ENCODE measurements around the gene STK32C.

Gene STK32C

DNA sequence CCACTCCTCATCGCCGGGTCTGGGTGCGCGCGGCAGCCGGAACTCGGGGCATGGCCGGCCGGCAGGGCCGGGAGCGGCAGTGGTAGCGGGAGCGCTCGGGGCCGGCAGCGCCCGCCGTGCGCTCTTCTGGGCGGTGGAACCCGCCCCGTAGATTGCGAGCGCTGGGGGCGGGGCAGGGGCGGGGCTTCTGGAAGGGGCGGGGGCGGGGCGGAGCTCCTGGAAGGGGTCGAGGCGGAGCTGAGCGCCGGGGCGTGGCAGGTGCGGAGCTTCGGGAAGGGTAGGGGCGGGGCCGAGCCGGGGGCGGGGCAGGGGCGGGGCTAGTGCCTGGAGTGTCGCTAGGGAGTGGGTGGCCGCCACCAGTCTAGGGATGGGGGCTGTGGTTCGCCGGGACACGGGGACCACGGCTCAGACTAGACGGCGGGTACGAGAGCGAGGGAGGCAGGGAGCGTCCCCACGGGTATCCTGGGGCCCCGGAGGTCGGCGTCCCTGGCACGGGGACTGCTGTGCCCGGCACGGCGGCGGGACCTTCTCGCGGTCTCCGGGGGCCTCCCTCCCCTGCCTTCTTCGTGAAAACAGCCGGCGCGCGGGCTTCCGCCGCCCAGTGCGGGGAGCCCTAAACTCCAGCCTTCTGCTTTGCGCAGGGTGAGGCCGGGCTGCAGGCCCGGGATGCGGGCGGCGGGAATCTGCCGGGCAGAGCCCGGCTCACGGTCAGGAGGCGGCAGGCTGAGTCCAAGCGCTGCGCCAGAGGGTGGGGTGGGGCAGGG, at the start of gene STK32C:
Gene STK32C (minus strand): TSS at position 128 of the 764 bp plus-strand sequence. CDS start 117 bp downstream, at position 11.
- intact Hi-C loops (cut with DNase I) = loop anchor here (10.0 kb wide), 1 partner anchor 227 kb away; the partner anchor contains the start of gene INPP5A
- peak; percentile 80 to 98 (median 94) for DNase-seq

DNA sequence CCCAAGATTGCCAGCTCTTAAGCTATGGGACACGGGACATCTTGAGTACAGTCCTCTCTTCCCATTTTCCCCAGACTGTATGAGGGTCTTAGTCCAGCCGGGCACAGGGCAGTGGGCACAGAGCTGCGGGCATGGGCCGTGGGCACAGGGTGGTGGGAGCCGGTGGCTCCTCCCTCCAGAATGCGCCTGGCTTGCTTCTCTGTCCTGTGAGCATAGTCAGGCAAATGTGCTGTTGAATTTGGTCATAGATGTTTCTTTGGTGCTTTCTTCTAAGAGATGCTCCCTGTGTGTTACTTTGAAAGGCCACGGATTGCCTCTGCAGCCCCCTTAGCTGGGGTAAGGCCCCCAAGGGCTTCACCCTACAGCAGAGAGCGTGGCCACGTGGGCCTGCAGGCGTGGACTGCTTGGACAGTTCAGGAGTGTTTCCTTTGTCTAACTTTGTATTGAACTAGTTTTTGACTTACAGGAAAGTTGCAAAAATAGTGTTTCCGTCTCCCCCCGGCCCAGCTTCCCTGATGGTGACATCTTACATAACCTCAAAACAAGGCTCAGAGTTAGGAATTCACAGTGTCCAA, 49.0 kb upstream of the STK32C start:
- DNase-seq = no peak
- intact Hi-C loops (cut with DNase I) = no loop called here

DNA sequence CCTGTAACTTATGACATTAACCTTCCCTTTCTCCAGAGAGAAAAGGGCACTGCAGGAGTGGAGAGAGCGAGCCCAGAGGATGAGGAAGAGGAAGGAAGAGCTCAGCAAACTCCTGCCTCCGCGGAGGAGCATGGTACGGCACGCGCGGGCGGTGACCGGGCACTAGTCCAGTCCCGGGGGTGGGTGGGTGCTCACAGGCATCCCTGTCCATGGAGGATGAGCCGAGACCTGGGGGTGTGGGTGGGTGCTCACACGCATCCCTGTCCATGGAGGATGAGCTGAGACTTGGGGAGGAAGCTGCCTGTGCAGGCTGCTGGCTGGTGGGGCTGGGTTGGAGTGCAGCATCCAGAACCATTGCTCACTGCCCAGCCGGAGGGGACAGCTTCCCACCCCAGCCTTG, 48.0 kb upstream of the STK32C start:
- intact Hi-C loops (cut with DNase I) = no loop called here
- no peak for DNase-seq

DNA sequence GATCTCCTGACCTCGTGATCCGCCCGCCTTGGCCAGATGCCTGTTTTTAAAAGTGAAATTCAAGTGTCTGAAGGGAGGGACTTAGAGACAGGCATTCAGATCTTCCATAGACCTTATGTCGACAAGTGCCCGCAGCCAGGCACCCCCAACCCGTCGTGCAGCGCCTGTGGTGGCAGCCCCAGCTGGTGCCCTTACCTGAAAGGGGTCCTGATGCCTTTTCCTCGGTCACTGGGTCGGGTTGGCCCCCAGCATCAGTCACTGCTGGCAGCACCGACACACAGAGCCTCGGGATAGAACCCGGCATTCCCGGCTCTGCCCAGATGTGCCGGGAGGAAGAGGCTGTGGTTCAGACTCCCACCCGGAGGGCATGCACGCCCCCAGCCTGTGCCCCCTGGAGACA, 47.5 kb upstream of the STK32C start:
- intact Hi-C loops (cut with DNase I) = no loop called here
- no peak for DNase-seq

DNA sequence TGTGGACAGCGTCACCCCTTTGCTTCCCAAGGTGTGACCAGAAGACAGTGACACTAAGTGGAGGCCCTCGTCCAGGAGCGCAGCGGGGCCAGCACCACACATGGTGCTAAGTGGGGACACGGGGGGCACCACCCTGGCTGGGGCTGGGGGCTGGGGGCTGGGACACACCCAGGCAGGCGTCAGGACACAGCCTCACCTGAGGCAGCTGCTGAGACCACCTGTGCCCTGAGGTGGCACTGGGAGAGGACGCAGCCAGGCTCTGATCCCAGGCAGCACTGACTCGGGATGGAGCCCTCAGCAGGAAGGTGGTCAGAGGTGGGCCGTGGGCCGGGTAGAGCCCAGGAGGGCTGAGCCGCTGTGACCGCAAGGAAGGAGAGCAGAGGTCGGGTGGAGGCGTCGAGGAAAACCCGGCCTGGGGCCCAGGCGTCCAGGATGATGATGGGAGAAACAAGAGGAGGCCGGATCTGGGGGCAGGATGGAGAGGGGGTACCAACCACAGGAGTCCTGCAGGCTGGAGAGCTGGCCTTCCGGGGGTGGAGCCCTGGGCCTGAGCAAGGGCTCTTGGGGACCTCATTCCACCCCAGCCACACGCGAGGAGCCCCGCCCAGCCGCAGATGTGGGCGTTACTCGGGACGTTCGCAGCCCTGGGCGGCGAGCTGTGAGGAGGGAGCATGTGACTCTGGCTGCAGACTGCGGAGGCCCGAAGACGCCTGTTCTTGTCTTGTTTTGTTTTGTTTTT, 46.8 kb upstream of the STK32C start:
- intact Hi-C loops (cut with DNase I) = loop anchor here (5.0 kb wide), 1 partner anchor 132 kb away; no protein-coding TSS in a partner anchor
- DNase-seq = peak in 1 of 42 donors; percentile 12

DNA sequence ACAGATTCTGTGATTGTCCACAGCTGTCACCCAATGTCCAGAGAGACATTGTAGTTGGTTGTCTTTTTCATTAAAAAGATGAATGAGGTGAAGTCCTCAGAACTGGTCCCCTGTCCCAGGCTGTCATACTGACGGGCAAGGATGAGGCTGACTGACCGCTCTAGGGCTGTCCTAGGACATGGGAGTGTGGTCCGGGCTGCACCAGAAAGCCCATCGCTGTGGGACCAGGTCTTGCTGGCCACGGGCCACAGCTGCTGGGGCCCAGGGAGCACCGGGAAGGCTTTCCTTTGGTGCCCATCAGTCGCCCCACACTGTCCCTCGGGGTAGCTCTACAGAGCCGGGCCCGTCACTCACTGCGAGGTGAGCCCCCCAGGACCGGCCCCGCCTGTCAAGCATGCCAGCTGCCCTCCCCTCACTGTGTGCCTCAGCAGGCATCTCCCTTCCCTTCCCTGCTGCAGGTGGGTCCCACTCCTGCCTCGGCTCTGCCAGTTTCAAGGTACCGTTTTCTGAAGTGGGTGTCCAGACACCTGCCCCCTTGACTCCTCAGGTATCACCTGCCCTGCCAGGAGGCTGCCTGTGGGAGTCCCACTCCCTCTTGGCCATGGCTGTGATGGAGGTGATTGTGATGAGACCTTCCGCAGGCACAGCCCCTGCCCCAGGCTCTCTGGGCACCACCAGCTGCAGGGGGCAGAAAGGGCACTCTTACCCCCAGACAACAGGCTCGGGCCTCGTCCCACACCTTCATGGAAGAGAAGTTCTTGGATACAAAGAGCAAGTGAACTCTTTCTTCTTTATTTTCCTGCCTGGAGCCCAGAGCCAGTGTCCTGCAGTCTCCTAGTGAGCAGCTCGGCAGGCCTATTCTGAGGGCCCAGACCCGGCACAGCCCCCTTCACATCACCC, 46.0 kb upstream of the STK32C start:
- DNase-seq = peak in 1 of 42 donors; percentile 21
- intact Hi-C loops (cut with DNase I) = loop anchor here (5.0 kb wide), 1 partner anchor 131 kb away; no protein-coding TSS in a partner anchor

DNA sequence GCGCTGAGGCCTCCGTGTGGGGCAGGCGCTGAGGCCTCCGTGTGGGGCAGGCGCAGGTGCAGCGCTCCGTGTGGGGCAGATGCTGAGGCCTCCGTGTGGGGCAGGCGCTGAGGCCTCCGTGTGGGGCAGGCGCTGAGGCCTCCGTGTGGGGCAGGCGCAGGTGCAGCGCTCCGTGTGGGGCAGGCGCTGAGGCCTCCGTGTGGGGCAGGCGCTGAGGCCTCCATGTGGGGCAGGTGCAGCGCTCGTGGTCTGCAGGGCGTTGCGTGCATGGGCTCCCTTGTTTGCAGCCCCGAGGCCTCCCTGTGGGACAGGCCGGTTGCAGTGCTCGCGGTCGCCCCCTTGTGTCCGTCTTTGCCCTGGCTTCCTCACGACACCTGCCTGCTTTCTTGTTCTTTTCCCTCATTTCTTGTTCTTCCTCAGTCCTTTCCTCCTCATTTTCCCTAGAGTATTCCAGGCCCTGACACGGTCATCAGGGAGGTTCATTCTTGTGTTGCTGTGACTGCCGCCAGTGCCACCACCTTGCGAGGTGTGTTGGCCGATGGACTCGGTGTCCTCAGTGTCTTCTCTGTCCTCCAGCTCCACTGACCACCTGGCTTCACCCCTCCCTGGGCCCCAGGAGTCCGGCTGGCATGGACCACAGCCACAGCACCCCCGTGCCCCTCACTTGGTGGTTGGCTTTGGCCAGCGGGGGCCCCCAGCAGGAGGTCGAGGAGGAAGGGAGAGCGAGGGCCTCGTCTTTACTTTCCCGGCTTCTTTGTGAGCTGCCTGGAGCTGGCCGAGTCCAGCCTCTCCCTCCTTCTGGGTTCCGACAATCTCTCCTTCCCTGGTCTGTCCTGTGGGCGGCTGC, 44.9 kb upstream of the STK32C start:
- DNase-seq = peak in 41 of 42 donors; percentile 59 to 93 (median 81)
- intact Hi-C loops (cut with DNase I) = loop anchor here (5.0 kb wide), 1 partner anchor 130 kb away; no protein-coding TSS in a partner anchor

DNA sequence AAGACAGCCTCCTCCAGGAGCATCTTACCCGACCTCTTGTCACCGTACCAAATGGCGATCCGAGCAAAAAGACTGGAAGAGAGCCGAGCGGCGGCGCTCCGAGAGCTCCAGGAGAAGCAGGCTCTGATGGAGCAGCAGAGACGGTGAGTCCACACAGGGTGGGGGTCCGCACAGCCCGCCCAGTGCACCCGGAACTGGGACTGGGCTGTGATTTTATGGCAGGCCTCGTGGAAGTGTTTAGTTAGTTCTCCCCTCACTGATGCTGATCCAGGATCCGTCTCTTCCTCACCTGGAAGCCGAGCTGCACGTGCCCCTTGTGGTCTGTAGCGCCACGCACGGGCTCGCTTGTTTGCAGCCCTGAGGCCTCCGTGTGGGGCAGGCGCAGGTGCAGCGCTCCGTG, 43.9 kb upstream of the STK32C start:
- intact Hi-C loops (cut with DNase I) = loop anchor here (5.0 kb wide), 1 partner anchor 129 kb away; no protein-coding TSS in a partner anchor
- DNase-seq = peak in 3 of 42 donors; percentile 4 to 24 (median 7)

DNA sequence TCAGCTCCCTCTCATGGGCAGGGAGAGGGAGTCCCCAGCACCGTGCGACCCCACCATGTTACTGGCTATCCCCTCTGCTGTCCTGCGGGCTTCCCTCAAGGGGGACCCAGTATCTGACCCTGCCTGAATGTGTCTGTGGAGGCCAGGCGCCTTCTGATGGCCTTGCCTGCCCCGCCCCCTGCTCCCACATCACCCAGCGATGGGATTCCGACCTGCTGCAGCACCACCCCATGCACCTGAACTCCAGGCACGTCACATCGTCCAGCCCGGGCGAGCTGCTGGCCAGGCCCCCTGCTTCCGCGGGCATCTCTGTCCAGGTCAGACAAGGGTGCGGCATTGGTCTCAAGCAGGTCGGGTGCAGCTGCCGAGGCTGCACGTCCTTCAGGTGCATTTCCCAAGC, 43.2 kb upstream of the STK32C start:
- intact Hi-C loops (cut with DNase I) = loop anchor here (5.0 kb wide), 1 partner anchor 129 kb away; no protein-coding TSS in a partner anchor

DNA sequence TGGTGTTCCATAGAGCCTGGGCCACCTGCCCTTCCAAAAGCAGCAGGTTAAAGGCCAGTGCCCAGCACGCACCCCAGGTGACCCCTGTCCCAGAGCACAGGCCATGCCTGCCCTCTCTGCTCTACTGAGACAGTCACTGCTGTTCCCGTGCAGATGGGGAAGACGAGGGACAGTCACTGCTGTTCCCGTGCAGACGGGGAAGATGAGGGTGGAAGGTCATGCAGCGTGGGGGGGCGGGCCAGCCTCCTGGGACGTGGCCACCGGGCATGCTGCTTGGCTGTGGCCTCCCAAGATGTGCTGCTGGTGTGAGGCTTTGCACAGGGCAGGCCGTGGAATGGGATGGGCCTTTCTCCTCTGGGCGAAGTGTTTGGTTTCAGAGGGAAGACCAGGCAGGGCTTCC, 42.6 kb upstream of the STK32C start:
- DNase-seq = peak in 1 of 42 donors; percentile 26

More for the DNA sequence above, 43.2 kb upstream of the STK32C start:
- peak in 2 of 42 donors; percentile 21 to 27 for DNase-seq

DNA sequence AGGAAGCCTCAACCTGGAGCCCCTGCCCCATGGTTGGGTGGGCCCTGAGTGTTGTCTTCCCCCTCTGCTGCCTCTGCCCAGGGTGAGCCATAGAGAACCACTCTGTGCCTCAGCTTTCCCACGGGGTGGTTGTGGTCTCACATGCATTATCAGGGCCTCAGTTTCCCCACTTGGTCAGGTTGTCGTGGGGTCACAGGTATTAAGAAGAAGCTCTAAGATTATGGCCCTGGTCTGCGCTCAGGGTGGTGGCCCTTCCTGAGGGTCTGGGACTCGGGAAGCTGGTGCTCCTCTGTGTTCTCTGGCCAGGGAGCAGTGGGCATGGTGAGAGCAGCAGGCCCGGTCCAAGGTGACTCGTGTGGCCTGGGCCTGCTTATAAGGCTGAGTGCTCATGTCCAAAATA, 42.0 kb upstream of the STK32C start:
- peak in 1 of 42 donors; percentile 0 for DNase-seq
- intact Hi-C loops (cut with DNase I) = loop anchor here (5.0 kb wide), 1 partner anchor 127 kb away; no protein-coding TSS in a partner anchor

More for the DNA sequence above, 42.6 kb upstream of the STK32C start:
- intact Hi-C loops (cut with DNase I) = loop anchor here (5.0 kb wide), 1 partner anchor 128 kb away; no protein-coding TSS in a partner anchor

DNA sequence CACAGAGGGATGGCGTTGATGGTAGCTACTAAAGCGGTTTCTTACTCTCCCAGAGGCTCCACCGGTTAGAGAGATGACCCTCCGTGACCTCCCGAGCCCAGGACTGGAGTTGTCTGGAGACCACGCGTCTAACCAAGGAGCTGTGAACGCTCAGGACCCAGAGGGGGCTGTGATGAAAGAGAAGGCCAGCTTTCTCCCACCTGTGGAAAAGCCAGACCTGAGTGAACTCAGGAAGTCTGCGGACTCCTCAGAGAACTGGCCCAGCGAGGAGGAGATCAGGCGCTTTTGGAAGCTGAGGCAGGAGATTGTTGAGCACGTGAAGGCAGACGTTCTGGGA, 40.1 kb upstream of the STK32C start:
- intact Hi-C loops (cut with DNase I) = no loop called here
- DNase-seq = no peak

DNA sequence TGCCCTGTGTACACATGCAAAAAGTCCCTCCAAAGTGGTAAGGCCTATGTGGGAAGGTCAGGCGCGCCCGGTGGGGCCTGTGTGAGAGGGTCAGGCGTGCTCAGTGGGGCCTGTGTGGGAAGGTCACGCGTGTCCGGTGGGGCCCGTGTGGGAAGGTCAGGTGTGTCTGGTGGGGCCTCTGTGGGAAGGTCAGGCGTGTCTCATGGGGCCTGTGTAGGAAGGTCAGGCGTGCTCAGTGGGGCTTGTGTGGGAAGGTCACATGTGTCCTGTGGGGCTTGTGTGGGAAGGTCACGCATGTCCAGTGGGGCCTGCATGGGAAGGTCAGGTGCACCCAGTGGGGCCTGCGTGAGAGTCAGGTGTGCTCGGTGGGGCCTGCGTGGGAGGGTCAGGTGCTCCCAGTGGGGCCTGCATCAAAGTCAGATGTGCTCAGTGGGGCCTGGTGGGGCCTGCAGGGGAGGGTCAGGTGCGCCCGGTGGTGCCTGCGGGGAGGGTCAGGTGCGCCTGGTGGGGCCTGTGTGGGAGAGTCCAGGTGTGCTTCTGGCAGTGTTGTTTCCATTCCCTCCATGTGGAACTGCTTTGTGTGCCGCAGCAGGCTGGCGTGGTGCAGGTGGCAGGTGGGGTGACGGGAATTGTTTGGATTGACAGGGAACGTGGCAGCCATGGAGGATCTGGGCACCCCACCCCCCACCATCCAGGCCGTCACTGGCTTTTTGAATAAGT, 39.6 kb upstream of the STK32C start:
- DNase-seq = no peak
- intact Hi-C loops (cut with DNase I) = no loop called here

DNA sequence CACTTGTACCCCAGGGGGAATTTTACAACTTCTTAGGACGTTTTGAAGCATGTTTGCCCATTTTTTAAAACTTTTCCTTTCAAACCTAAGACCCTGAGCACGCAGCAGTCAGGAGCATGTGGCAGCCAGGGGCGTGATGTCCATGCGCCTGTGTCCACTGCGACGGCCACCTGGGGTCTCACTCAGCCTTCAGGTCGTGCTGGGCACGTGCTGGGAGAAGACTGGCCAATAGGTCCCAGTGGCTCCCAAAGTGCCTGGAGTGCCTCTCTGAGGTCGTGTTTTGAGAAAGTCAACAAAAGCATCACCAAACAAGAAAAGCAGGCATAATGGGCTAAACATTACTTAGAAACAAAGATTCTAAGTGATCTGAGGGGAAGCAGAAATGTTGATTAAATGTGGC, 39.1 kb upstream of the STK32C start:
- intact Hi-C loops (cut with DNase I) = no loop called here
- DNase-seq = no peak

DNA sequence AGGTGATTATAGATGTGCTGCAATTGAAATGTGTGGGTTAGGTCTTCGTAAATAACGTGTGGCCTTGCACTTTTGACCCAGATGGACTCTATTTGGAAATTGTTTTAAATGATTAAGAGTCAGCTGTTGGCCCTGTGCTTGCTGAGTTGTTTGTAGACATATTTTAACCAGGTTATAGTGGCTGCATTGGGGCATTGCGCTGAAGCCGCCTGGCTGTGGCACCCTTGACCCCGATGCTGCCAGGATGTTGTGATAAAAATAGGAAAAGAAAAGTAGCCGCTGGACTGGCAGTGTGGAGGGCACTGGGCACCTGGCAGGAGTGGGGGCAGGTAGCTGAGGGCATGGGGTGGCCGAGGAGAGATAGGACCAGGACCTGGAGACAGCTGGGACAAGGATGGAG, 37.6 kb upstream of the STK32C start:
- intact Hi-C loops (cut with DNase I) = no loop called here
- DNase-seq = peak in 1 of 42 donors; percentile 13

DNA sequence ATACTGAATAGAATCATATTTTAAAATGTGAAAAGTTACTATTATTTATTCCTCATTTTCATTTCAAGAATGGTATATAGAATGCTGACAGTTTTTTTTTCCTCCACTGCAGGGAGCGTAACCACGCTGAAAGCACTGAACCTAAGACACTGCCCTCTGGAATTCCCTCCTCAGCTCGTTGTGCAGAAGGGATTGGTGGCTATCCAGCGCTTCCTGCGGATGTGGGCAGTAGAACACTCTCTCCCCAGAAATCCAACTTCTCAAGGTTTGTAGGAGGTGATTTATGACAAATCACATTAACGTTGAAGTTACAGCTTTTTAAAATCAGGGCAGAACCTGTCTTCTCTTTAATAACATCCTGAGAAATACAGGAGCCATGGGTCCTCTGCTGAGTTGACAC, 36.6 kb upstream of the STK32C start:
- intact Hi-C loops (cut with DNase I) = no loop called here

DNA sequence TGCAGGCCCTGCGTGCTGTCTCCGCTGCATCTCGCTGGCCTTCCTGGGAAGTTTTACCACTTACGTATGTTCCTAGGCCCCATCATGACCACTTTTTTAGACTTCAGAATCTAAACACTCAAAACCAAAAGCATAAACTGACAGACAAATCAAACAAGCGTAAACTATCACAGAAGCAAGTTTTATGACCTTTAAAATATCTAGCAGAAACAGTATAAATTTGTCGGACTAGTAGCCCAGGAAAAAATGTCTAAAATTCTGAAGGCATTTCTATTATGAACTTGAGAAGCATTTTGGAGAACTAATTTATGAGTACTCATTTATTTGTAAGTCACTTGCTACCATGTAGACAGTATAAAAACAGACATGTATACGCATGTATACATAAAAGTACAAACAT, 34.8 kb upstream of the STK32C start:
- DNase-seq = no peak
- intact Hi-C loops (cut with DNase I) = no loop called here

More for the DNA sequence above, 36.6 kb upstream of the STK32C start:
- peak in 5 of 42 donors; percentile 10 to 45 (median 32) for DNase-seq
